MCF 10A (cell line): ENCODE data around the gene FMNL2. TPM values are rescaled to one million over a fixed set of nuclear protein-coding genes. Genes with fewer than 3 reads are reported as not detected.

ENCODE experiments used
- BruUV-seq: library from RNA; stranded (reverse); fragments of 400-500 nt; replicated peaks from 2 replicates; lab custom pipeline; 2021; lab: Mats Ljungman, UMichigan
- CTCF ChIA-PET: fragments of 300-600 bp; sonication (Branson Sonifier 250); formaldehyde crosslinking; extraction: SDS; loops from one replicate; lab custom pipeline; 2021; ENCODE audit warnings: antibody characterized with exemption, inconsistent platforms; lab: Yijun Ruan, JAX
- POLR2A ChIA-PET: fragments of 300-600, 350-650 bp; sonication (Branson Sonifier 250); formaldehyde crosslinking; extraction: SDS; loops from one replicate; lab custom pipeline; 2020; ENCODE audit warnings: antibody characterized with exemption, inconsistent platforms; lab: Yijun Ruan, JAX
- DNase-seq: peaks from one replicate; pipeline ENCODE4 v3.0.0-alpha.2; 2018; ENCODE audit not compliant: unreplicated experiment
- H3K27ac Mint-ChIP-seq: one replicate; pipeline ENCODE4 v1.8.0; 2022; ENCODE audit warnings: mild to moderate bottlenecking, low read depth, mixed read lengths; ENCODE audit not compliant: unreplicated experiment
- H3K27me3 Mint-ChIP-seq: one replicate; pipeline ENCODE4 v1.8.0; 2022; ENCODE audit warnings: mixed read lengths; ENCODE audit not compliant: insufficient read depth, unreplicated experiment
- H3K36me3 Mint-ChIP-seq: one replicate; pipeline ENCODE4 v1.8.0; 2022; ENCODE audit warnings: mild to moderate bottlenecking, moderate library complexity, mixed read lengths; ENCODE audit not compliant: insufficient read depth, unreplicated experiment
- H3K4me1 Mint-ChIP-seq: one replicate; pipeline ENCODE4 v1.8.0; 2022; ENCODE audit warnings: mixed read lengths; ENCODE audit not compliant: insufficient read depth, unreplicated experiment
- H3K4me3 Mint-ChIP-seq: one replicate; pipeline ENCODE4 v1.8.0; 2022; ENCODE audit warnings: mild to moderate bottlenecking, moderate library complexity, mixed read lengths; ENCODE audit not compliant: unreplicated experiment
- H3K9me3 Mint-ChIP-seq: one replicate; pipeline ENCODE4 v1.8.0; 2022; ENCODE audit warnings: mixed read lengths; ENCODE audit not compliant: unreplicated experiment
- intact Hi-C: fragments of 100-400 bp; cut with micrococcal nuclease; formaldehyde crosslinking; loops from 2 replicates; pipeline ENCODE4 v1.14.1; 2022
- total RNA-seq: library from RNA; stranded (reverse); gene quantifications from 2 replicates; pipeline ENCODE4 v1.2.3, GENCODE V29; 2022
- TF ChIP-seq, protein P1 (sequence below): fragments of 200-600 bp; IDR thresholded peaks from one replicate; pipeline ENCODE4 v1.8.0; 2022; ENCODE audit warnings: antibody characterized with exemption, mild to moderate bottlenecking; ENCODE audit not compliant: unreplicated experiment

Gene FMNL2
- total RNA-seq, 1 experiment from 2014 or later = 76.5 TPM

GRCh38 chr2:152492131-152492530, 157.2 kb downstream of the FMNL2 start:
- Mint-ChIP-seq H3K27ac (no peak overlapping the region), H3K36me3 (peaks cover 5% of the 10 kb centered on the region), H3K4me3 (no peak overlapping the region), H3K9me3 (no peaks in the 10 kb centered on the region), H3K27me3 (no peaks in the 10 kb centered on the region), H3K4me1 (peaks cover 14% of the 10 kb centered on the region)
- intact Hi-C loops = no loop called here
- CTCF ChIA-PET = interaction anchor here (0.6 to 1.3 kb wide), 2 partner anchors 10 to 144 kb away, joined by 3 to 4 read pairs; no protein-coding TSS in a partner anchor
- BruUV-seq = no TSS peak
- POLR2A ChIA-PET = interaction anchor here (1.5 kb wide), 1 partner anchor 15 kb away, joined by 4 read pairs; no protein-coding TSS in a partner anchor
- TF ChIP-seq, protein P1, sequence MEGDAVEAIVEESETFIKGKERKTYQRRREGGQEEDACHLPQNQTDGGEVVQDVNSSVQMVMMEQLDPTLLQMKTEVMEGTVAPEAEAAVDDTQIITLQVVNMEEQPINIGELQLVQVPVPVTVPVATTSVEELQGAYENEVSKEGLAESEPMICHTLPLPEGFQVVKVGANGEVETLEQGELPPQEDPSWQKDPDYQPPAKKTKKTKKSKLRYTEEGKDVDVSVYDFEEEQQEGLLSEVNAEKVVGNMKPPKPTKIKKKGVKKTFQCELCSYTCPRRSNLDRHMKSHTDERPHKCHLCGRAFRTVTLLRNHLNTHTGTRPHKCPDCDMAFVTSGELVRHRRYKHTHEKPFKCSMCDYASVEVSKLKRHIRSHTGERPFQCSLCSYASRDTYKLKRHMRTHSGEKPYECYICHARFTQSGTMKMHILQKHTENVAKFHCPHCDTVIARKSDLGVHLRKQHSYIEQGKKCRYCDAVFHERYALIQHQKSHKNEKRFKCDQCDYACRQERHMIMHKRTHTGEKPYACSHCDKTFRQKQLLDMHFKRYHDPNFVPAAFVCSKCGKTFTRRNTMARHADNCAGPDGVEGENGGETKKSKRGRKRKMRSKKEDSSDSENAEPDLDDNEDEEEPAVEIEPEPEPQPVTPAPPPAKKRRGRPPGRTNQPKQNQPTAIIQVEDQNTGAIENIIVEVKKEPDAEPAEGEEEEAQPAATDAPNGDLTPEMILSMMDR = no peak
- DNase-seq = no peak

DNA sequence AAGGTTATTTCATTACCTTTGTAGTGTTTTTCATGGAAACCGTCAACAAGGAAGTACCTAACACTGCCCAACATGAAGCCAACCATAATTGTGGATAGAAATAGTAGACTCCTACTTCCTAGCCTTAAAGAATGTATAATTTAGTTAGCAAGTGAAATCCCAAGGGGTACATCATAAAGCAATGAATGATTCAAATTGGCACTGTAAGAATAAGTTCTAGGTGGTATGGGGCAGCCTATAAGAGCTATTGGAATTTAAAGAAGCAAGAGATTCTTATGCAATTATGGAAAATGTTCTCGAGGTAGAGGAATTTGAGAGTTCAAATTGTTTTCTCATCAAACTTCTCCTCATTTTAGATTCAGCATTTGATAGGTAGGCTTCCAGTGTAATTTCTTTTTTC, 157.9 kb downstream of the FMNL2 start:
- no peaks in the 10 kb centered on the region for H3K9me3 Mint-ChIP-seq
- peaks cover 5% of the 10 kb centered on the region for H3K36me3 Mint-ChIP-seq
- TF ChIP-seq, protein P1 = no peak
- peak overlapping the region; percentile 31 for H3K27ac Mint-ChIP-seq
- H3K4me3 Mint-ChIP-seq = no peak overlapping the region
- POLR2A ChIA-PET = no interaction called here
- H3K27me3 Mint-ChIP-seq = no peaks in the 10 kb centered on the region
- no TSS peak for BruUV-seq
- H3K4me1 Mint-ChIP-seq = peaks cover 22% of the 10 kb centered on the region
- intact Hi-C loops = no loop called here
- DNase-seq = no peak
- CTCF ChIA-PET = interaction anchor here (1.3 to 1.4 kb wide), 2 partner anchors 32 to 143 kb away, joined by 3 to 4 read pairs; no protein-coding TSS in a partner anchor

GRCh38 chr2:152493417-152493816, 158.4 kb downstream of the FMNL2 start:
- CTCF ChIA-PET = interaction anchor here (1.4 kb wide), 1 partner anchor 33 kb away, joined by 3 read pairs; no protein-coding TSS in a partner anchor
- no peaks in the 10 kb centered on the region for H3K9me3 Mint-ChIP-seq
- no peak for DNase-seq
- H3K27me3 Mint-ChIP-seq = no peaks in the 10 kb centered on the region
- no TSS peak for BruUV-seq
- peaks cover 27% of the 10 kb centered on the region for H3K4me1 Mint-ChIP-seq
- POLR2A ChIA-PET = interaction anchor here (1.5 kb wide), 1 partner anchor 224 kb away, joined by 3 read pairs; the partner anchor contains the start of gene PRPF40A
- TF ChIP-seq, protein P1 = no peak
- intact Hi-C loops = no loop called here
- H3K27ac Mint-ChIP-seq = peak overlapping the region; percentile 31
- H3K36me3 Mint-ChIP-seq = peaks cover 5% of the 10 kb centered on the region
- H3K4me3 Mint-ChIP-seq = no peak overlapping the region

- peak overlapping the region; percentile 31 for H3K27ac Mint-ChIP-seq
- peaks cover under 1% of the 10 kb centered on the region for H3K36me3 Mint-ChIP-seq
These were observed 159.1 kb downstream of the FMNL2 start for GRCh38 chr2:152493945-152494528.

More at GRCh38 chr2:152493945-152494528, 159.1 kb downstream of the FMNL2 start:
- TF ChIP-seq, protein P1 = no peak
- Mint-ChIP-seq H3K4me3 (no peak overlapping the region), H3K9me3 (no peaks in the 10 kb centered on the region), H3K27me3 (no peaks in the 10 kb centered on the region), H3K4me1 (peaks cover 33% of the 10 kb centered on the region)
- ChIA-PET POLR2A (interaction anchor here (1.2 to 1.5 kb wide), 2 partner anchors 24 to 223 kb away, joined by 3 to 4 read pairs; partner anchors contain the start of gene PRPF40A), CTCF (interaction anchor here (0.6 to 1.4 kb wide), 3 partner anchors 34 to 175 kb away, joined by 3 to 4 read pairs (median 3); no protein-coding TSS in a partner anchor)
- BruUV-seq = no TSS peak
- intact Hi-C loops = no loop called here
- no peak for DNase-seq
